Stomach (tissue), 9 donors: ENCODE measurements around the gene TSPYL6. TPM values are rescaled to one million over a fixed set of nuclear protein-coding genes. Genes with fewer than 3 reads are reported as not detected.

Source experiments
- DNase-seq, 2 donors: peaks; one replicate each; pipeline versions ENCODE4 v3.0.0 to v3.0.0-alpha.2; 2013 to 2019
- H3K27ac ChIP-seq, 5 donors: fragments of 200-600 bp in 4 of 5; sonication (generic) in 4 of 5; one replicate each; pipeline ENCODE4 v1.5.1; 2013 to 2019; ENCODE audit warnings: mild to moderate bottlenecking in 1 of 5, moderate library complexity in 1 of 5
- H3K27me3 ChIP-seq, 3 donors: fragments of 200-600 bp; sonication (generic); one replicate each; pipeline ENCODE4 v1.5.1; 2017 to 2019; ENCODE audit warnings: mixed run types in 1 of 3
- H3K36me3 ChIP-seq, 4 donors: fragments of 200-600 bp; sonication (generic); 1 replicate in 3 of 4; 2 replicates in 1 of 4; pipeline ENCODE4 v1.5.1; 2016 to 2019
- H3K4me1 ChIP-seq, 4 donors: fragments of 200-600 bp; sonication (generic); one replicate each; pipeline ENCODE4 v1.5.1; 2016 to 2019
- H3K4me3 ChIP-seq, 4 donors: fragments of 200-600 bp; sonication (generic) in 3 of 4; one replicate each; pipeline ENCODE4 v1.5.1; 2016 to 2019; ENCODE audit warnings: mild to moderate bottlenecking in 1 of 4
- H3K9me3 ChIP-seq, 4 donors: fragments of 200-600 bp; sonication (generic); one replicate each; pipeline ENCODE4 v1.5.1; 2016 to 2019
- CTCF ChIP-seq, 7 experiments: fragments of 450-650 bp in 4 of 7; fragments of 200-600 bp in 3 of 7; sonication (generic) in 3 of 7; IDR thresholded peaks; one replicate each; pipeline ENCODE4 v1.5.1; 2016 to 2019; ENCODE audit warnings: antibody characterized with exemption in 7 of 7, control low read depth in 2 of 7, mild to moderate bottlenecking in 1 of 7
- EP300 ChIP-seq: sonication (generic); formaldehyde crosslinking; IDR thresholded peaks from one replicate; pipeline ENCODE4 v1.6.1; 2017; ENCODE audit warnings: antibody characterized with exemption
- POLR2A ChIP-seq, 4 donors: fragments of 450-650 bp; IDR thresholded peaks; one replicate each; pipeline ENCODE4 v1.6.1; 2016; ENCODE audit warnings: antibody characterized with exemption in 4 of 4, control low read depth in 2 of 4, mild to moderate bottlenecking in 1 of 4, moderate library complexity in 1 of 4
- POLR2AphosphoS5 ChIP-seq, 3 donors: sonication (generic); formaldehyde crosslinking; IDR thresholded peaks; one replicate each; pipeline ENCODE4 v1.6.1; 2016; ENCODE audit warnings: antibody characterized with exemption in 3 of 3
- WGBS, 5 donors: extraction: QIAGEN DNeasy Blood & Tissue Kit in 3 of 5; methylation state at CpG; one replicate each; pipeline versions ENCODE4 v1.1.5 to v1.1.7; 2013 to 2018; 5-methylcytosine and 5-hydroxymethylcytosine counted together
- intact Hi-C: fragments of 100-400 bp; cut with DNase I; formaldehyde crosslinking; loops from one replicate; pipeline ENCODE4 v1.15.1; 2023; ENCODE audit warnings: low total_unique reads
- polyA plus RNA-seq, 3 donors: library from polyadenylated mRNA; stranded (reverse); fragments of 200-250 nt; gene quantifications; one replicate each; pipeline ENCODE4 v1.2.3, GENCODE V29; 2013
- total RNA-seq, 5 donors: library from RNA; depleted of rRNA; stranded (reverse); fragments of >200 nt; gene quantifications; one replicate each; pipeline versions ENCODE4 v1.1.0 to v1.2.3, GENCODE V29; 2014 to 2016
- donor health status: healthy with polysubstance abuse.
- donor health status: Bipolar disorder and iron deficiency.
- donor health status: healthy.

Gene TSPYL6
- total and polyA plus RNA-seq, 8 donors, result not detected

- Histone ChIP-seq H3K36me3 (peaks cover 0 to 13% (median 0%) of the 10 kb centered on the region in 4 donors), H3K27me3 (no peaks in the 10 kb centered on the region), H3K4me3 (no peak overlapping the region), H3K4me1 (peaks cover 0 to 14% (median 5%) of the 10 kb centered on the region in 4 donors), H3K9me3 (no peaks in the 10 kb centered on the region), H3K27ac (no peak overlapping the region)
- DNase-seq, result no peak
- intact Hi-C loops, result no loop called here
- 69 to 87% (median 82%) methylated on average over 2 of the region's 2 CpGs for WGBS, 5 donors
- TF ChIP-seq POLR2A (IDR thresholded peaks at IDR 0.05) (no peak), CTCF (IDR thresholded peaks at IDR 0.05) (no peak), EP300 (no peak), POLR2AphosphoS5 (IDR thresholded peaks at IDR 0.05) (no peak)
These were observed 2.1 kb upstream of the TSPYL6 start for GRCh38 chr2:54258166-54258565.

- Histone ChIP-seq H3K27me3 (no peaks in the 10 kb centered on the region), H3K4me3 (no peak overlapping the region), H3K36me3 (peaks cover 0 to 13% (median 0%) of the 10 kb centered on the region in 4 donors), H3K27ac (no peak overlapping the region), H3K9me3 (no peaks in the 10 kb centered on the region), H3K4me1 (no peaks in the 10 kb centered on the region)
- TF ChIP-seq POLR2AphosphoS5 (IDR thresholded peaks at IDR 0.05), result no peak
- TF ChIP-seq EP300, result no peak
- no peak for TF ChIP-seq CTCF (IDR thresholded peaks at IDR 0.05)
- no peak for TF ChIP-seq POLR2A (IDR thresholded peaks at IDR 0.05)
- DNase-seq, result no peak
- WGBS, 5 donors, result 93 to 96% (median 95%) methylated on average over 28 to 37 of the region's 37 CpGs
- intact Hi-C loops, result no loop called here
These were observed 569 bp downstream of the TSPYL6 start for GRCh38 chr2:54255230-54256090.

- intact Hi-C loops, result no loop called here
- Histone ChIP-seq H3K9me3 (no peaks in the 10 kb centered on the region), H3K36me3 (peaks cover 0 to 13% (median 0%) of the 10 kb centered on the region in 4 donors), H3K4me3 (no peak overlapping the region), H3K27ac (no peak overlapping the region), H3K27me3 (no peaks in the 10 kb centered on the region), H3K4me1 (no peaks in the 10 kb centered on the region)
- no peak for DNase-seq
- TF ChIP-seq CTCF (IDR thresholded peaks at IDR 0.05), result no peak
- TF ChIP-seq POLR2A (IDR thresholded peaks at IDR 0.05), result no peak
- no peak for TF ChIP-seq POLR2AphosphoS5 (IDR thresholded peaks at IDR 0.05)
- TF ChIP-seq EP300, result no peak
These were observed 1.8 kb downstream of the TSPYL6 start for GRCh38 chr2:54254180-54254579.

GRCh38 chr2:54249629-54250028 lies 6.4 kb downstream of the TSPYL6 start:
- TF ChIP-seq EP300, result no peak
- Histone ChIP-seq H3K27ac (no peak overlapping the region), H3K36me3 (no peaks in the 10 kb centered on the region), H3K4me1 (no peaks in the 10 kb centered on the region), H3K27me3 (no peaks in the 10 kb centered on the region), H3K9me3 (no peaks in the 10 kb centered on the region), H3K4me3 (no peak overlapping the region)
- intact Hi-C loops, result no loop called here
- DNase-seq, result no peak

GRCh38 chr2:54247115-54247514 lies 8.9 kb downstream of the TSPYL6 start:
- 26 to 77% (median 68%) methylated on average over 1 of the region's 1 CpG for WGBS, 5 donors
- intact Hi-C loops, result no loop called here
- DNase-seq, result no peak
- Histone ChIP-seq H3K4me3 (no peak overlapping the region), H3K4me1 (no peaks in the 10 kb centered on the region), H3K27me3 (no peaks in the 10 kb centered on the region), H3K36me3 (no peaks in the 10 kb centered on the region), H3K9me3 (no peaks in the 10 kb centered on the region), H3K27ac (no peak overlapping the region)
- TF ChIP-seq CTCF (IDR thresholded peaks at IDR 0.05) (no peak), POLR2AphosphoS5 (IDR thresholded peaks at IDR 0.05) (no peak), EP300 (no peak), POLR2A (IDR thresholded peaks at IDR 0.05) (no peak)
